Psoas muscle (tissue), 8 donors: ENCODE results near the gene TCP11L1. TPM values are rescaled to one million over a fixed set of nuclear protein-coding genes. Genes with fewer than 3 reads are reported as not detected.

Experiments
- ATAC-seq, 4 donors: fragments of 200-7000 bp; cut with Tn5 transposase; one replicate each; pipeline ENCODE4 v1.9.1; 2020; ENCODE audit warnings: moderate library complexity in 3 of 4, mild to moderate bottlenecking in 2 of 4
- DNase-seq, 2 donors: peaks; one replicate each; pipeline ENCODE4 v3.0.0-alpha.2; 2020
- H3K27ac ChIP-seq: fragments of 200-600 bp; one replicate; pipeline ENCODE4 v1.8.0; 2022
- H3K27me3 ChIP-seq, 3 donors: fragments of 200-600 bp in 1 of 3; one replicate each; pipeline versions ENCODE4 v1.6.1 to v1.8.0; 2013 to 2022; ENCODE audit warnings: low read length in 2 of 3, mild to moderate bottlenecking in 2 of 3, moderate library complexity in 1 of 3; ENCODE audit not compliant: insufficient read depth in 3 of 3
- H3K36me3 ChIP-seq, 2 donors: fragments of 200-600 bp in 1 of 2; one replicate each; pipeline versions ENCODE4 v1.6.1 to v1.8.0; 2013 to 2022; ENCODE audit warnings: low read depth in 1 of 2, mild to moderate bottlenecking in 1 of 2, moderate library complexity in 1 of 2; ENCODE audit not compliant: insufficient read depth in 1 of 2
- H3K4me1 ChIP-seq: fragments of 200-600 bp; one replicate; pipeline ENCODE4 v1.8.0; 2022
- H3K4me3 ChIP-seq: fragments of 200-600 bp; one replicate; pipeline ENCODE4 v1.8.0; 2022; ENCODE audit warnings: mild to moderate bottlenecking
- H3K9me3 ChIP-seq: fragments of 200-600 bp; one replicate; pipeline ENCODE4 v1.8.0; 2022
- CTCF ChIP-seq: fragments of 200-600 bp; IDR thresholded peaks from one replicate; pipeline ENCODE4 v1.8.0; 2022; ENCODE audit warnings: antibody characterized with exemption
- WGBS, 3 donors: extraction: QIAGEN DNeasy Blood & Tissue Kit; methylation state at CpG; one replicate each; pipeline versions ENCODE4 v1.1.6 to v1.1.7; 2013; 5-methylcytosine and 5-hydroxymethylcytosine counted together
- intact Hi-C, 2 donors: fragments of 100-400 bp; cut with DNase I; formaldehyde crosslinking; loops; one replicate each; pipeline versions ENCODE4 v1.11.0 to v1.14.2; 2022
- long read RNA-seq, 2 donors: library from polyadenylated mRNA; unstranded; transcript quantifications; one replicate each; pipeline ENCODE4 v2.0.0, GENCODE V29; 2021
- polyA plus RNA-seq, 3 donors: library from polyadenylated mRNA; stranded (reverse); fragments of 200-250 nt; gene quantifications; one replicate each; pipeline ENCODE4 v1.2.3, GENCODE V29; 2013
- total RNA-seq, 4 donors: library from RNA; stranded (reverse); fragmentation: NEBNext Ultra II Directional in 2 of 4; extraction: Animal tissue kit (Norgen Biotek cat#: 25700) in 2 of 4; gene quantifications; one replicate each; pipeline versions ENCODE4 v1.2.1 to v1.2.4, GENCODE V29; 2021 to 2023
- donor health status: healthy with polysubstance abuse.
- donor health status: DM: no; HTN: no; CAD: no; lungs with moderate emphysema.
- donor health status: Bipolar disorder and iron deficiency.
- donor health status: healthy.
- donor health status: DM: yes; HTN: yes; CAD: no.
- donor health status: DM: no; HTN: no; CAD: no.
- donor health status: DM: no; HTN: no; CAD: no.
- donor health status: DM: yes; HTN: yes; CAD: no.

TCP11L1 gene
- total RNA-seq = 1 to 10 TPM; 4.6 to 7.9 (median 6.3) TPM
- polyA plus RNA-seq = 1 to 10 TPM; 2.0 to 4.5 (median 2.2) TPM
- long read RNA-seq, donor 1, partial matches to known transcripts = 0 of 2 reads
- long read RNA-seq, donor 1, other reads (novel, unspliced or antisense) = 0 of 2 reads
- long read RNA-seq, donor 2, transcript TCP11L1-201 (10 exons, 2,817 nt) = major isoform, 5 of 11 reads
- long read RNA-seq, donor 2, partial matches to known transcripts = 3 of 11 reads
- long read RNA-seq, donor 2, other reads (novel, unspliced or antisense) = 3 of 11 reads

- Histone ChIP-seq H3K4me3 (peak within 1 kb of the TSS; percentile 94), H3K9me3 (no peaks in the 10 kb centered on the region), H3K27ac (peak within 1 kb of the TSS; percentile 98), H3K36me3 (peaks cover 3 to 7% of the 10 kb centered on the region in 2 donors), H3K27me3 (no peaks in the 10 kb centered on the region), H3K4me1 (peaks cover 9% of the 10 kb centered on the region)
- peak; percentile 95 to 96 (median 96) for ATAC-seq
- intact Hi-C loops = no loop called here
- TF ChIP-seq CTCF = no peak
- peak; percentile 94 to 97 for DNase-seq
- WGBS, 3 donors = 1% methylated on average over 68 to 84 of the region's 84 CpGs
Measured at GRCh38 chr11:33039274-33040032, at the start of gene TCP11L1. Gene TCP11L1 (plus strand): TSS chr11:33039572. CDS start chr11:33043774, 4,202 bp downstream.

GRCh38 chr11:32990481-32990880 lies 48.9 kb upstream of the TCP11L1 start:
- ATAC-seq = no peak
- Histone ChIP-seq H3K9me3 (peaks cover 14% of the 10 kb centered on the region), H3K36me3 (no peaks in the 10 kb centered on the region), H3K4me3 (no peak overlapping the region), H3K4me1 (no peaks in the 10 kb centered on the region), H3K27ac (no peak overlapping the region), H3K27me3 (no peaks in the 10 kb centered on the region)
- no peak for DNase-seq
- intact Hi-C loops = no loop called here
- 0 to 91% (median 38%) methylated on average over 1 of the region's 1 CpG for WGBS, 3 donors
- TF ChIP-seq CTCF = no peak

GRCh38 chr11:32991427-32991826 lies 47.9 kb upstream of the TCP11L1 start:
- Histone ChIP-seq H3K4me3 (no peak overlapping the region), H3K4me1 (no peaks in the 10 kb centered on the region), H3K9me3 (peaks cover 14% of the 10 kb centered on the region), H3K36me3 (no peaks in the 10 kb centered on the region), H3K27me3 (no peaks in the 10 kb centered on the region), H3K27ac (no peak overlapping the region)
- no peak for ATAC-seq
- WGBS, 3 donors = 87 to 94% (median 90%) methylated on average over 3 of the region's 3 CpGs
- intact Hi-C loops = no loop called here
- no peak for TF ChIP-seq CTCF
- no peak for DNase-seq

GRCh38 chr11:32991898-32992297 lies 47.5 kb upstream of the TCP11L1 start:
- intact Hi-C loops = no loop called here
- DNase-seq (no peak), ATAC-seq (no peak)
- no peaks in the 10 kb centered on the region for H3K27me3 ChIP-seq
- peaks cover 14% of the 10 kb centered on the region for H3K9me3 ChIP-seq
- no peak overlapping the region for H3K4me3 ChIP-seq
- no peak overlapping the region for H3K27ac ChIP-seq
- no peaks in the 10 kb centered on the region for H3K36me3 ChIP-seq
- TF ChIP-seq CTCF = no peak
- H3K4me1 ChIP-seq = no peaks in the 10 kb centered on the region
